K562 (cell line): Measurements from ENCODE around the gene HNRNPH3. TPM values are rescaled to one million over a fixed set of nuclear protein-coding genes. Genes with fewer than 3 reads are reported as not detected.

Experiments used
- CBX2 ChIP-seq: fragments of 200-600 bp; sonication (generic); IDR thresholded peaks from one replicate; pipeline ENCODE4 v1.6.1; 2012; ENCODE audit warnings: mild to moderate bottlenecking, low read length, inconsistent platforms; ENCODE audit not compliant: insufficient read depth, poor library complexity, severe bottlenecking
- EGR1 ChIP-seq: fragments of 450-650 bp; conservative IDR thresholded peaks from 2 replicates; pipeline ENCODE4 v1.6.1; 2017; ENCODE audit warnings: mild to moderate bottlenecking
- ELK3 ChIP-seq: fragments of 450-650 bp; formaldehyde crosslinking; IDR thresholded peaks from 2 replicates; pipeline ENCODE4 v1.4.0; 2020; ENCODE audit warnings: mild to moderate bottlenecking
- ESRRA ChIP-seq: fragments of 450-650 bp; IDR thresholded peaks from 2 replicates; pipeline ENCODE4 v1.6.1; 2014; ENCODE audit warnings: low read depth, mild to moderate bottlenecking, moderate library complexity, borderline replicate concordance
- ETV6 ChIP-seq, 3 experiments: fragments of 150-350 bp in 1 of 3; sonication (generic) in 1 of 3; formaldehyde crosslinking in 1 of 3; IDR thresholded peaks; 2 replicates each; pipeline versions ENCODE4 v1.6.1 to v1.8.0; 2014 to 2022; ENCODE audit warnings: borderline replicate concordance in 2 of 3, low read depth in 2 of 3, antibody characterized with exemption in 1 of 3, low read length in 1 of 3, mild to moderate bottlenecking in 1 of 3, missing genetic modification reagents in 1 of 3
- JUND ChIP-seq, 2 experiments: IDR thresholded peaks; 2 replicates in 1 of 2; 3 replicates in 1 of 2; pipeline ENCODE4 v1.6.1; 2011; ENCODE audit warnings: borderline replicate concordance in 2 of 2, low read depth in 2 of 2, low read length in 2 of 2, improper control_type of control experiment in 1 of 2, missing biosample characterization in 1 of 2, missing genetic modification characterization in 1 of 2, missing genetic modification reagents in 1 of 2
- KHSRP ChIP-seq: fragments of 450-650 bp; IDR thresholded peaks from 2 replicates; pipeline ENCODE4 v1.6.1; 2017
- MYBL2 ChIP-seq, 2 experiments: fragments of 450-650 bp in 1 of 2; sonication (generic) in 1 of 2; formaldehyde crosslinking in 1 of 2; IDR thresholded peaks; 2 replicates each; pipeline versions ENCODE4 v1.6.1 to v1.8.1; 2017 to 2022; ENCODE audit warnings: borderline replicate concordance in 1 of 2, inconsistent platforms in 1 of 2, low read depth in 1 of 2, mild to moderate bottlenecking in 1 of 2, missing genetic modification reagents in 1 of 2, moderate library complexity in 1 of 2
- NUFIP1 ChIP-seq: fragments of 450-650 bp; IDR thresholded peaks from 2 replicates; pipeline ENCODE4 v1.6.1; 2018; ENCODE audit not compliant: partially characterized antibody
- PBX2 ChIP-seq, 2 experiments: IDR thresholded peaks in 1 of 2; conservative IDR thresholded peaks in 1 of 2; 2 replicates each; pipeline ENCODE4 v1.6.1; 2016; ENCODE audit warnings: low read depth in 2 of 2, mild to moderate bottlenecking in 1 of 2, missing compliant biosample characterization in 1 of 2, missing genetic modification characterization in 1 of 2, moderate library complexity in 1 of 2
- SMAD1 ChIP-seq: fragments of 150-350 bp; IDR thresholded peaks from 2 replicates; pipeline ENCODE4 v1.6.1; 2014; ENCODE audit warnings: low read length, low read depth; ENCODE audit not compliant: partially characterized antibody
- XRCC5 ChIP-seq: fragments of 200-400 bp; formaldehyde crosslinking; IDR thresholded peaks from 2 replicates; pipeline ENCODE4 v1.6.1; 2017; ENCODE audit warnings: low read depth, mild to moderate bottlenecking, low read length
- polyA plus RNA-seq, 8 experiments: library from polyadenylated mRNA; depleted of rRNA in 4 of 8; stranded (reverse) in 5 of 8; unstranded in 3 of 8; fragments of >200 nt; fragmentation: Nextera tagmentation in 2 of 8; fragmentation: Illumina TruSeq in 1 of 8; extraction: Ambion mirVana in 2 of 8; extraction: Trizol in 1 of 8; gene quantifications; 2 replicates each; pipeline versions ENCODE4 v1.2.1 to v1.2.3, GENCODE V29; 2011 to 2014; ENCODE audit warnings: inconsistent platforms in 1 of 8, missing spikeins in 1 of 8
- total RNA-seq, 7 experiments: library from RNA; depleted of rRNA in 6 of 7; stranded (reverse); fragments of >200 nt in 6 of 7; fragmentation: Illumina TruSeq in 2 of 7; extraction: Trizol in 2 of 7; gene quantifications; 2 replicates each; pipeline versions ENCODE4 v1.2.1 to v1.2.3, GENCODE V29; 2011 to 2021; ENCODE audit warnings: low replicate concordance in 1 of 7

HNRNPH3 gene
- total and polyA plus RNA-seq, 9 of the 15 experiments (the other 6 are each of a cell fraction or from before 2014, with no cell fraction given), result 52.8 to 562 (median 152) TPM

- TF ChIP-seq EGR1 (no peak), CBX2 (no peak), MYBL2 (IDR thresholded peaks at IDR 0.05; ENCODE audit: low read depth) (no peak), MYBL2 (CRISPR knock-in tag; IDR thresholded peaks at IDR 0.05; ENCODE audit: borderline replicate concordance) (no peak), ESRRA (no peak), KHSRP (no peak), XRCC5 (0 out of 2 replicates have a peak, but pooled peaks have one; percentile 16), ELK3 (CRISPR knock-in tag) (no peak), NUFIP1 (peak; percentile 13), SMAD1 (no peak), ETV6 (IDR thresholded peaks at IDR 0.05; ENCODE audit: borderline replicate concordance in 1 of 2, low read depth in 2 of 2, low read length in 1 of 2) (no peak), ETV6 (CRISPR knock-in tag; IDR thresholded peaks at IDR 0.05; ENCODE audit: borderline replicate concordance) (no peak), JUND (IDR thresholded peaks at IDR 0.05; ENCODE audit: borderline replicate concordance, low read depth, low read length) (no peak), JUND (tag; IDR thresholded peaks at IDR 0.05; ENCODE audit: borderline replicate concordance, low read depth, low read length) (0 out of 3 replicates have a peak, but pooled peaks have one; percentile 1), PBX2 (CRISPR knock-in tag; IDR thresholded peaks at IDR 0.05; ENCODE audit: low read depth) (no peak), PBX2 (tag; conservative IDR thresholded peaks at IDR 0.05; ENCODE audit: low read depth) (peak; percentile 54; the same call in 1 of the 2 replicates)
These were observed 911 bp upstream of the HNRNPH3 start (continued) for GRCh38 chr10:68330852-68331454.
